OCI-LY7 (cell line): ENCODE data around the gene MTFMT. TPM values are rescaled to one million over a fixed set of nuclear protein-coding genes. Genes with fewer than 3 reads are reported as not detected.

Source experiments
- BruUV-seq: library from RNA; stranded (reverse); fragments of 400-500 nt; replicated peaks from 2 replicates; lab custom pipeline; 2021; lab: Mats Ljungman, UMichigan
- CTCF ChIA-PET: fragments of 300-600 bp; sonication (Branson Sonifier 250); formaldehyde crosslinking; loops from one replicate; lab custom pipeline; 2022; ENCODE audit warnings: antibody characterized with exemption; ENCODE audit not compliant: unreplicated experiment; lab: Charles Lee
- POLR2A ChIA-PET: fragments of 300-600 bp; sonication (Branson Sonifier 250); formaldehyde crosslinking; loops from one replicate; lab custom pipeline; 2022; ENCODE audit warnings: antibody characterized with exemption; lab: Charles Lee
- DNase-seq: peaks from one replicate; pipeline ENCODE4 v3.0.0-alpha.2; 2015; ENCODE audit warnings: low spot score
- H2AFZ ChIP-seq: fragments of 200-600 bp; sonication (generic), shearing (Covaris generic); 2 replicates; pipeline ENCODE4 v1.6.1; 2014; ENCODE audit warnings: mild to moderate bottlenecking, antibody characterized with exemption, low read length, moderate library complexity
- H3K27ac ChIP-seq: fragments of 200-600 bp; sonication (generic); 2 replicates; pipeline ENCODE4 v1.5.1; 2014; ENCODE audit warnings: mixed run types, low read depth, mild to moderate bottlenecking, moderate library complexity, low read length, inconsistent platforms; ENCODE audit not compliant: poor library complexity, severe bottlenecking
- H3K36me3 ChIP-seq: fragments of 200-600 bp; sonication (generic); 2 replicates; pipeline ENCODE4 v1.6.1; 2014; ENCODE audit warnings: mild to moderate bottlenecking, antibody characterized with exemption, low read length, moderate library complexity, mixed read lengths; ENCODE audit not compliant: insufficient read depth
- H3K4me1 ChIP-seq: fragments of 200-600 bp; sonication (generic); 2 replicates; pipeline ENCODE4 v1.5.1; 2014; ENCODE audit warnings: mild to moderate bottlenecking, low read length; ENCODE audit not compliant: insufficient read depth, poor library complexity, severe bottlenecking
- H3K4me2 ChIP-seq: fragments of 200-600 bp; sonication (generic); 2 replicates; pipeline ENCODE4 v1.6.1; 2014; ENCODE audit warnings: mild to moderate bottlenecking, low read length
- H3K4me3 ChIP-seq: fragments of 200-600 bp; sonication (generic); 2 replicates; pipeline ENCODE4 v1.5.1; 2014; ENCODE audit warnings: mild to moderate bottlenecking, low read depth, low read length; ENCODE audit not compliant: poor library complexity, severe bottlenecking
- H3K79me2 ChIP-seq: fragments of 200-600 bp; sonication (generic); 2 replicates; pipeline ENCODE4 v1.6.1; 2016; ENCODE audit warnings: low read depth, mild to moderate bottlenecking, low read length, moderate library complexity, mixed read lengths; ENCODE audit not compliant: insufficient read depth
- H3K9me2 ChIP-seq: fragments of 200-600 bp; sonication (generic); 2 replicates; pipeline ENCODE4 v1.6.1; 2016; ENCODE audit warnings: mild to moderate bottlenecking, low read length, mixed read lengths; ENCODE audit not compliant: insufficient read depth
- H3K9me3 ChIP-seq: fragments of 200-600 bp; sonication (generic); 2 replicates; pipeline ENCODE4 v1.6.1; 2014; ENCODE audit warnings: mild to moderate bottlenecking, mixed run types, low read length, mixed read lengths
- H4K20me1 ChIP-seq: fragments of 200-600 bp; sonication (generic); 2 replicates; pipeline ENCODE4 v1.6.1; 2014; ENCODE audit warnings: mild to moderate bottlenecking, antibody characterized with exemption, low read length, moderate library complexity, mixed read lengths; ENCODE audit not compliant: insufficient read depth
- CTCF ChIP-seq: fragments of 200-600 bp; sonication (generic); conservative IDR thresholded peaks from 2 replicates; pipeline ENCODE4 v1.5.1; 2014; ENCODE audit warnings: mild to moderate bottlenecking, antibody characterized with exemption, low read length, moderate library complexity, mixed read lengths
- EZH2phosphoT487 ChIP-seq: fragments of 200-600 bp; sonication (generic); IDR thresholded peaks from 2 replicates; pipeline ENCODE4 v1.6.1; 2018; ENCODE audit warnings: low read depth, borderline replicate concordance, mild to moderate bottlenecking, mixed run types, antibody characterized with exemption, low read length, moderate library complexity, mixed read lengths
- intact Hi-C: fragments of 100-400 bp; cut with micrococcal nuclease; formaldehyde crosslinking; loops from one replicate; pipeline ENCODE4 v1.10.0; 2022; ENCODE audit not compliant: unreplicated experiment
- total RNA-seq, 2 experiments: library from RNA; depleted of rRNA in 1 of 2; stranded (reverse); fragments of >200 nt in 1 of 2; shearing (Covaris generic) in 1 of 2; gene quantifications; 2 replicates each; pipeline ENCODE4 v1.2.3, GENCODE V29; 2014 to 2022

MTFMT gene
- total RNA-seq, 2 experiments from 2014 or later: 9.7 to 19.0 TPM

- no TSS peak for BruUV-seq
- Histone ChIP-seq H3K4me2 (no peak overlapping the region), H4K20me1 (no peaks in the 10 kb centered on the region), H3K79me2 (no peaks in the 10 kb centered on the region), H3K4me1 (peaks cover 19% of the 10 kb centered on the region), H3K9me3 (no peaks in the 10 kb centered on the region), H3K4me3 (no peak overlapping the region), H2AFZ (no peak overlapping the region), H3K36me3 (no peaks in the 10 kb centered on the region), H3K9me2 (no peaks in the 10 kb centered on the region), H3K27ac (no peak overlapping the region)
- ChIA-PET CTCF (no interaction called here), POLR2A (no interaction called here)
- DNase-seq: no peak
- intact Hi-C loops: no loop called here
- TF ChIP-seq CTCF: no peak
Observed at GRCh38 chr15:65051266-65051665, 21.8 kb upstream of the MTFMT start.

- no peak overlapping the region for H2AFZ ChIP-seq
- H4K20me1 ChIP-seq: no peaks in the 10 kb centered on the region
- ChIA-PET CTCF (no interaction called here), POLR2A (no interaction called here)
- no peaks in the 10 kb centered on the region for H3K9me2 ChIP-seq
- H3K4me3 ChIP-seq: no peak overlapping the region
- TF ChIP-seq CTCF (no peak), EZH2phosphoT487 (no peak)
- DNase-seq: no peak
- H3K9me3 ChIP-seq: no peaks in the 10 kb centered on the region
- BruUV-seq: no TSS peak
- peaks cover 19% of the 10 kb centered on the region for H3K4me1 ChIP-seq
- no peaks in the 10 kb centered on the region for H3K79me2 ChIP-seq
- H3K27ac ChIP-seq: no peak overlapping the region
- intact Hi-C loops: no loop called here
- no peak overlapping the region for H3K4me2 ChIP-seq
- no peaks in the 10 kb centered on the region for H3K36me3 ChIP-seq
Observed at GRCh38 chr15:65050270-65050669, 20.8 kb upstream of the MTFMT start.

GRCh38 chr15:65049418-65049840 is 20.0 kb upstream of the MTFMT start:
- no peaks in the 10 kb centered on the region for H3K36me3 ChIP-seq
- H3K4me1 ChIP-seq: peaks cover 19% of the 10 kb centered on the region
- H3K79me2 ChIP-seq: no peaks in the 10 kb centered on the region
- TF ChIP-seq CTCF (no peak), EZH2phosphoT487 (no peak)
- H2AFZ ChIP-seq: no peak overlapping the region
- POLR2A ChIA-PET: no interaction called here
- peak overlapping the region; percentile 37 for H3K4me3 ChIP-seq
- peak overlapping the region; percentile 65 for H3K4me2 ChIP-seq
- peak; percentile 90 for DNase-seq
- intact Hi-C loops: no loop called here
- BruUV-seq: no TSS peak
- H3K9me3 ChIP-seq: no peaks in the 10 kb centered on the region
- no peak overlapping the region for H3K27ac ChIP-seq
- no peaks in the 10 kb centered on the region for H3K9me2 ChIP-seq
- CTCF ChIA-PET: interaction anchor here (0.6 kb wide), 1 partner anchor 27 kb away, joined by 3 read pairs; the partner anchor contains the start of gene KBTBD13
- no peaks in the 10 kb centered on the region for H4K20me1 ChIP-seq
